CD4-positive, alpha-beta T cell treated with Interleukin-4 for 4 hours (primary cell): ENCODE data around the gene ADAMTS15.
A peak's percentile ranks its signal among the peaks of the same experiment; 100 is the strongest.

ENCODE experiments used
- DNase-seq: peaks from one replicate; pipeline ENCODE4 v3.0.0-alpha.2; 2020

Gene ADAMTS15

GRCh38 chr11:130418210-130418609 is 30.2 kb upstream of the ADAMTS15 start:
- no peak for DNase-seq

- no peak for DNase-seq
Measured at GRCh38 chr11:130418756-130419155, 29.7 kb upstream of the ADAMTS15 start.

- DNase-seq, result no peak
Measured at GRCh38 chr11:130420478-130421198, 27.8 kb upstream of the ADAMTS15 start.

- DNase-seq, result no peak
Measured at GRCh38 chr11:130421199-130421585, 27.3 kb upstream of the ADAMTS15 start.

- no peak for DNase-seq
Measured at GRCh38 chr11:130421697-130422096, 26.7 kb upstream of the ADAMTS15 start.

GRCh38 chr11:130422251-130422995 is 26.0 kb upstream of the ADAMTS15 start:
- DNase-seq, result no peak

GRCh38 chr11:130423541-130424142 is 24.8 kb upstream of the ADAMTS15 start:
- no peak for DNase-seq

DNA sequence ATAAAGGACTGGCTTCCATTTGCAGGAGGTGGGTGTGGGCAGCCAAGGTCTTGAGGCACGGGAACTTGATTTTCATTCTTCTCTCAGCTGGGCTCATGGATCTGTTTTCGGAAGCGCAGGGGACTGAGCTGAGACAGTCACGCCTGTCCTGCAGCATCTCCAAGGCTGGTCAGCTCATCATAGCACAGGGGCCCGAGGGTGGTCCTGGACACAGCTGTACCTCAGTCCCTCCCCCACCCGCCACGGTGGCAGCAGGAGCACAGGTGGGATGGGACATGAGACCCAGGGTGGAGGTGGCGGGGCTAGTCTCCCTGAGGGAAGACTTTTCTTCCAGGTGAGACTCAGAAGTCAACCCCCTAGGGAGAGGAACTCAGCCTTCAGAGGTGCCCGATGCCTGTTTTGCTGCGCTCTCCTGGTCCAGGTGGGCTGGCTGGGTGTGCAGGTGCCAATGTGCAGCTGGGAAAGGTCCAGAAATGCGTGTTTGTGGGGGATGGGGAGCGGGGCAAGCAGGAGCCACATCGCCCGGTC is 23.8 kb upstream of the ADAMTS15 start:
- DNase-seq, result no peak

GRCh38 chr11:130425156-130425555 is 23.3 kb upstream of the ADAMTS15 start:
- no peak for DNase-seq

DNA sequence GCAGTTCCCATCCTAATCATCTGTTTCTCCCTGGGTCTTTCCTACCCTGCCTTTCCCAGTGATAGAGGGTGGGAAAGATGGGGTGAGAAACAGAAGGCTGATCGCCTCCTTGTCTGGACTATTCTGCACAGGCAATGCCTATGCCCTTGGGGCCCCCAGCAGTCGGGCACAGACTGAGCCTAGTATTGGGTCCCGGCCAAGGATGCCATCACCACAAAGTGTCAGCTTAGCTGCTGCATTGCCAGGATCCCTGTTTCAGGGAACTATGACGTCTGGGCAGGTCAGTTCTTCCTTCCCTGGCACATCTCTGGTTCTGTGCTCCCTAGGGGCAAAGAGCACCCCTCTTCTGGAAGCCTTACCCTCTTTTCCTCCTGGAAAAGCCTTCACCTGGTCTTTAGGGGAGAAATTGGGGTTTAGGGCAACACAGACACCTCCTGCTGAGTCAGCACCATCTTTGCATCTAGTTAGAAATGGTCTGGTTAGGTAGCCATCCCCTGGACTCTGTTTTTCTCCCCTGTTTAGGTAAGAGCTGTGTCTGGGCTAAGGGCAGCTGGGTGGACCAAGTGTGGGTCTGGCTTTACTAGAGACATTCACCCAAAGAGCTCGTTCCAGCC is 22.1 kb upstream of the ADAMTS15 start:
- DNase-seq, result no peak

DNA sequence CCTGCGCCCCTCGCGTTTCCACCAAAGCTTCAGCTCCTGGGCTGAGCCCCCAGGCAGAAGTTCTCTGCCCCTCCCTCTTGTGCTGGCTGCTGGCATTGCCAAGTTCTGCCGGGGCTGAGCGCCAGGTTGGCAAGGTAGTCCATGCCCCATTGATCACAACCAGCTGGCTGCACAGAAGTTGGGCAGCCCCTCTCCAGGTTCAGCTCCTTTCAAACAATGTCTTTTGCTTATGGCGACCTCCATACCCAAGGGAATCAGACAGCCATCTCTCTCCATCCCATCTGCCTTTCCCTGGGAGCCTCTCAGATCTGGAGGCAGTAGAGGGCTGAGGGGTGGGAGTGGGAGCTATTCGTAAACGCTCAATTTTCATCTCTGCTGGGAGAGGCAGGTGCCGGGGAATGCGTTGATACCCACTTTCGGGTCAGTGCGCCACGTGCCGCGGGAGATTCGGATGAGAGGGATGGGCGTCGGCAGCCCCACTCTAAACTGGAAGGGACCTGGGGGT is 21.6 kb upstream of the ADAMTS15 start:
- DNase-seq, result no peak

DNA sequence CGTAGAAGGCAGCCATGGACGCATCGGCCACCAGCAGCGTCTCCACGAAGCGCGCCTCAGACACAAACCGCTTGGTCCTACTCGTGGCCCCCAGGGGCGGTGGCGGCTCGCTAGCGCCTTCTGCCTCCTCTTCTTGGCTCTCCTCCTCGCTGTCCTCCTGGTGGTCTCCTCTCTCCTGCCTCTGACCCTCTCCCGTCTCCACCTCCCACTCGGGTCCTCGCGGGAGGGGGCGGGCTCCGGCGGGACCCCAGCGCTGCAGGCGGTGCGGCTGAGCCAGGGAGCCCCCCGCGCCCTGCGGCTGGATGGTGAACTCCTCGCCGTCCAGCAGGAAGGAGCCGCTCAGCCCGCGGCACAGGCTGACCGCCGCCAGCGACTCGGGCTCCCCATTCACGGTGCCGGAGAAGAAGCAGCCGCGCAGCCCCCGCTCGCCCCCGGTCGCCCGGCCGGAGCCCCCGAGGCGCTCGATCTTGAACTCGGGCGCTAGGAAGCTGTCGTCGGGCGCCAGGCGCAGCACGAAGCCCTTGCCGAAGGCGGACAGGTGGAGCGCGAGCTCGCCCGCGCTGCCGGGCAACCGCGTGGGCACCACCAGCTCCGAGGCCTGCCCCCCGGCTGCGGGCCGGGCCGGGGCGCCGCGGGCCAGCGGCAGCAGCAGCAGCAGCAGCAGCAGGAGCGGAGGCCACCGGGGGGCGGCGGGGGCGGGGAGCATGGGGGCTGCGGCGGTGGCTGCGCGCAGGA is 20.7 kb upstream of the ADAMTS15 start:
- DNase-seq, result no peak

DNA sequence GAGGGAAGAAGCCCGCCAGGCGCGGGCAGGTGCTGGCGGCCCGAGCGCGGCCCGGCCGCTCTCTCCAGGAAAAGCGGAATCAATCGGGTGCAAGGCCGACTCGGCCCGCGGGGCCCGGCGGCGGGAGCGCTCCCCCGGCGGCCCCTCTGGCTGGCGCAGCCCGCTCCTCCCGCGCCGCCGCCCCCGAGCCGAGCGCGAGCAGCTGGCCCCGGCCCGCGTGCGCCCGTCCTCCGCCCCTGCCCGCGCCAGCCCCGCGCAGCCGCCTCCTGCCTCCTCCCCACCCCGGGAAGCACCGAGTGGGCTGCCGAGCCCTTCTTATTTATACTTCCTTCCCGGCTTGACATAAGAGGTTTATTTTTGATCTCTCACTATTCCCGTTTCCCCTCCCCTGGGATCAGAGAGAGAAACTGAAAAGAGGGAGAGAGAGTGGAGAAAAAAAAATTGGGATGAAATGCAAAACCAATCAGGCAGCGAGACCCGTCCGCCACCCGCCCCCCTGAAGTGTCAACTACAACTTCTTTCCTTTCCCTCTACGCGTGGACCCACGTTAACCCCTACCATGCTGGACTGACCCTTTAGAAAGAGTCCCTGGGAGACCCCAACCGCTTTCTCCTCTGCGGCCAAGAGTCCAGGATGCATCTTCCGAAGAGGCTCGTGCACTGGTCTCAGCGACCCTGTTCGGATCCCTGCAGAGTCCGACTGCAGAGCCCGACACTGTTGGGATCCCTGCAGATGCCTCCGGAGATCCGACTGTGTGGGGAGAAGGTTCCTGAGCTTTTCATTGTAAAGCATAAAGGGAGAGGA is 19.9 kb upstream of the ADAMTS15 start, which contains the start of gene ADAMTS8:
TSS of gene ADAMTS8 (minus strand) at position 294 of the 804 bp plus-strand sequence. CDS start 323 bp downstream, outside the sequence.
- DNase-seq, result no peak

- DNase-seq, result no peak
Measured at GRCh38 chr11:130429120-130429681, 19.2 kb upstream of the ADAMTS15 start.

DNA sequence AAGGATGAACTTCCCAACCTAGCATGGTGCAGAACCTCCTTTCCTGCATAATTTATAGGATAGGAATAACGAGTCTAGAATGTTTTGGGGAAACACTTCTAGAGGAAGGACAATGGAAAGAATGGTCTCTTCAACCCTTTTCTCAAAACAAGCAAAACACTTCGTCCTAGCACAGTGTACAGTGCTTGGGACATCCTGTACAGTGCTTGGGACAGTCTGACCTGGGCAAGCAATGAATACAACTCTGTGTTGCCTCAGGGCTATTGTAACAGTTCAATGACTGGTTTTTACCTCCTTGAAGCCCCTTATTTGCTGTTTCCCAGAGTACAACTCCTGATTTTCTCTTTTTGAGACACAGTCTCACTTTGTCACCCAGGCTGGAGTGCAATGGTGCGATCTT is 18.5 kb upstream of the ADAMTS15 start:
- no peak for DNase-seq

GRCh38 chr11:130431331-130431773 is 17.1 kb upstream of the ADAMTS15 start:
- DNase-seq, result peak; percentile 65

- DNase-seq, result no peak
Measured at GRCh38 chr11:130431801-130432200, 16.6 kb upstream of the ADAMTS15 start.

DNA sequence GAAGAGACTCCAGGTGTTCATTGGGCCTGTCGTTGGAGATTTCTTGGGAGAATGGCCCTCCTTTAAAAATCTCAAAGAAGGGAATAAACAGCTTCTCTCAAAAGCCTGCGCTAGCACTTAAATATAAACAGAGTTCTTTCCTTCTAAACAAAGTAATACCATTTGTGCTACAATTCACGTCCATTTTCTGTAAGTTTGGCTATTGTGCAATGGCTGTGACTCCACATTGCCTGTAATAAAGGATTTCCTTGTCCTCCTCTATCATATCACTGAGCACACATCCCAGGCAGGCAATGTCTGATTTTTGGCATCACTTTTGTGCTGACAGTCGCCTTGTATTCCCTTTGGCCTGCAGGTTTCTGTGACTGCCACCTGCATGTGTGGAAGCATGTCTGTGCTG is 15.1 kb upstream of the ADAMTS15 start:
- DNase-seq, result no peak

- peak; percentile 68 for DNase-seq
Measured at GRCh38 chr11:130434521-130435223, 13.8 kb upstream of the ADAMTS15 start.

- DNase-seq, result no peak
Measured at GRCh38 chr11:130435671-130436070, 12.8 kb upstream of the ADAMTS15 start.
